Activated T-helper 1 cell treated with Interleukin-2 at 50 U/mL for 16 hours (primary cell): Measurements from ENCODE around the gene PPIG.
"Not testable (repeated sequence)": the region's sequence is repeated elsewhere in the genome, so short reads cannot be mapped to it uniquely, and the experiment has no call there.

ENCODE experiments used
- DNase-seq: peaks from one replicate; pipeline ENCODE4 v3.0.0-alpha.2; 2020; ENCODE audit warnings: low read depth

Gene PPIG

DNA sequence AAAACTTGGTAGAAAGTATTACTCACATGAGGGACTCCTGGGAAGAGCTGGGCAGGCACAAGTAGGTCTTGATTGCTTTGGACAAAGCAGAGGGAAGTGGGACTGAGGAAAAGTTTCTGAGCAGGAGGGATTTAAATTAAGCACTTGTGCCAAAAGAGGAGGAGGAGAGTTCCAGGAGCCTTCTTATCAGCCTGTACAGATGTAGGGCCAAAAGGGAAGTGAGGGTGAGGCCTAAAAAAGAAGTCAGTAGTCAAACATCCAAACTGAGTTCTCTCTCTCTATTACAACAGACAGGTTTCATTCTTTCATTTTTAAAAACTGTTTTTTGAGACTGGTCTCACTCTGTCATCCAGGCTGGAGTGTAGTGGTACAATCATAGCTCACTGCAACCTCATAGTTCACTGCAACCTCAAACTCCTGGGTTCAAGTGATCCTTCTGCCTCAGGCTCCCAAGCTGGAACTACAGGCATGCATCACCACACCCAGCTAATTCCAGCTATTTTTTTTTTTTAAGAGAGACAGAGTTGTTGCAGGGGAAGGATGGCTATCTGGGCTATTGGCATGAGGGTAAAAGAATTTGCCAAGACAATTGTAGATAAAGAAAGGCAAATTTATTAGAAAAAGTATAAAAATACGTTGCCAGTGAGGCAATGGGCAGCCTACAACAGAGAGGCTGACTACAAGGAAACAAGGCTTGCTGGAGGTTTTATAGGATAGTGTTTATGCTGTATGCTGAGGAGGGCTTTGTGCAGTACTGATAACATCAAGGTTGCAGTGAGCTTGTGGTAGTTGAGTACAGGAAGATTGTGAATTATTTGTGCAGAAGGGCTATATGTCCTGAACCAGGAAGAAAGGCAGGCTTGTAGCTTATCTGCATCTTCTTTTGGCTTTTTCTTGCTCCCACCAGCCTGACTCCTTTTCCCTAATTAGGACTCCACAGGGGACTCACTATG, 81.1 kb downstream of the PPIG start:
- no peak for DNase-seq

DNA sequence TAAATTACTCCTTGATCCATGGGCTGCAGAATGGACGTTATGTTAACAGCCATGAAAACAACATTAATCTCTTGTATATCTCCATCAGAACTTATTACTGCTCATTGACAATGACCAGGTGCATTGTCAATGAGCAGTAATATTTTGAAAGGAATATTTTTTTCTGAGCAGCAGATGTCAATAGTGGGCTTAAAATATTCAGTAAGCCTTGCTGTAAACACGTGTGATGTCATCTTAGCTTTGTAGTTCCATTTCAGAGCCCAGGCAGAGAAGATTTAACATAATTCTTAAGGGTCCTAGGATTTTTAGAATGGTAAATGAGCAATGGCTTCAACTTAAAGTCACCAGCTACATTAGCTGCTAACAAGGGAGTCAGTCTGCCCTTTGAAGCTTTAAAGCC, 83.4 kb downstream of the PPIG start:
- DNase-seq: no peak

DNA sequence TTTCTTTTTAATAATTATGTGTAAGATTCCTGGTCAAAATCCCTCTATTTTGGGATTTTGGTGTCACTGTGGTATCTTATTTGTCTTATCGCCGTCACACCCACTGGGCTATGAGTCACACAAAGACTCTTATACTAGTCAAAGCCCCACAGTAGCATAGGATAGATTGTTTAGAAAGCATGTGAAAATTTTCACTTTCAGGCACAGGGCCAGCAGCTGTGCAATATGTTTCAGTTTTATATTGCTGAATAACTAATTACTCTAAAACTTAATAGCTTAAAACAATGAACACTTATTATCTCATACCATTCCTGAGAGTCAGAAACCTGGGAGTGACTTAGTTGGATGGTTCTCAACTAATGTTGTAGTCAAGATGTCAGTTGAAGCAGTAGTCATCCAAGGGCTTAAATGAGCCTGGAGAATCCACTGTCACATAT, 86.1 kb downstream of the PPIG start:
- DNase-seq: no peak

DNA sequence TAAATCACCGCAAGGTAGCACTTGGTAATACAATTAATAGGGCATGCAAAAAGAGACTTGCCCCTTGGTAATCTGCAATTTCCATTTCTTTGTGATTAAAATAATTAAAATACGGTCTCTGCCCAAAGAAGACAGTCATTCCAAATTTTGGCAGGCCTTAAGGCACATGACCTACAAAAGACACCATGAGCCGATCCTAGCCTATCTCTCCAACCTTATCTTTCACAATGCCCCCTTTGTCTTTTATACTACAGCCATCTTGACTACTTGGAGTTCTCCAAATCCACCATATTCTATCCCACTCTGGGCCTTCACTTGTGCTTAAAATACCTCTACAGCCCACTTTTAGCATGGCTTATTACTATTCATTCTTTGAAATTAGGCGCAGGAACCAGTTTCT, 86.8 kb downstream of the PPIG start:
- DNase-seq: no peak

DNA sequence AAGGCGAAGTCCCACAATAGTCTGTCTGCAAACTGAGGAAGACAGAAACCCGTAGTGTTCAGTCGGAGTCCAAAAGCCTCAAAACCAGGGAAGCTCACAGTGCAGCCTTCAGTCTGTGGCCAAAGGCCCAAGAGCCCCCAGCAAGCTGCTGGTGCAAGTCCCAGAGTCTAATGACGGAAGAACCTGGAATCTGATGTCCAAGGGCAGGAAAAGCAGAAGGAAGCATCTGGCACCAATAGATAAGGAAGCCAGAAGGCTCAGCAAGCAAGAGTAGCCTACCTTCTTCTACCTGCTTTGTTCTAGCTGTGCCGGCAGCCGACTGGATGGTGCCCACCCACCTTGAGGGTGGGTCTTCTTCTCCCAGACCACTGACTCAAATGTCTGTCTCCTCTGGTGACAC, 88.3 kb downstream of the PPIG start:
- no peak for DNase-seq

DNA sequence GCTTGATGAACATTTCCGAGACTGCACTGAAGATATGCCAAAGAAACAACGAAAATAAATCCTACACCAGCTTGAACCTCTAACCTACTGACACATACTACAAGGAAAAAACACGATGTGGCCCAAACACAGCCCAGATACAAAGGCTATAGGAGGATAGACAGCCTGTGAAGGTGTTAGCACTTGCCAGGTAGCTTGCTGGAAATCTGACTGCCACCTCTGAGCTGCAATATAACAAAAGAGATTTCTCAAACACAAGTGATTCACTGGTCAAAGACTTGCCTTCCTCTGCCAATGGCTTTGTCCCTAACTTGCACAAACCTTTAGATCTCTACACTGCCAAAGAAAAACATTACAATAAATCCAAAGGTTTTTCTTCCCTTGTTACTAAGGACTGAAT, 89.0 kb downstream of the PPIG start:
- no peak for DNase-seq

DNA sequence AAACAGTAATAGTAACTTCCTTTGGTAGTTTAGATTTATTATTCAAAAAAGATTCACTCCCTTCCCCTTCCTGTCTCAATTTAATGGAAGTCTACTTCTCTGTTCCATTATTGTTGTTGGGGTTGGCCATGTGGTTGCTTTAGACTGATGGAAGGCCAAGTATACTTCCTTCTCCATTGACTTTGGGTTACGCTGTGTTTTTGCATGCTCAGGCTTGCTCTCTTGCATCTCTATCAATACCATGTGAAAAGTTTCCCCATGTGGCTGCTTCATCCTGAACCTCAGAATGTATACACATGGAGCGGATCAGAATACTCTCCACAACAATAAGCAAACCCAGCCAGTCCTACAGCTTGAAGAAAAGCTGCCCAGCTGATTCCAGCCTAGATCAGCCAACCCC, 89.8 kb downstream of the PPIG start:
- DNase-seq: no peak

DNA sequence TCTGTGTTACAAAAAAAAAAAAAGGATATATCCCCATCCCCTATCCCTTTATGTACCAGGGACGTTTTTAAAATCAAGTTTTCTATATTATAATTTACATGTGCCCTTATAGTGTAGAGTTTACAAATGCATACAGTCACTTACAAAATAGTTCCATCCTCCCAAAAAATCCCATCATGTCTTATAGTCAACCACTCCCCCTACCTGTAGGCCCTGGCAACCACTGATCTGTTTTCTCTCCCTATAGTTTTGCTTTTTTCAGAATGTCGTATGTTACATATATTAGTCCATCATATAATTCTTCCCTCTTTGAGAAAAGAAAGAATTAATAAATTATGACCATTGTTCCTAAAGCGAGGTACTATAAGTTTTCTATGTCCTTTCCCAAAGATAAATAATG, 92.2 kb downstream of the PPIG start:
- DNase-seq: no peak

DNA sequence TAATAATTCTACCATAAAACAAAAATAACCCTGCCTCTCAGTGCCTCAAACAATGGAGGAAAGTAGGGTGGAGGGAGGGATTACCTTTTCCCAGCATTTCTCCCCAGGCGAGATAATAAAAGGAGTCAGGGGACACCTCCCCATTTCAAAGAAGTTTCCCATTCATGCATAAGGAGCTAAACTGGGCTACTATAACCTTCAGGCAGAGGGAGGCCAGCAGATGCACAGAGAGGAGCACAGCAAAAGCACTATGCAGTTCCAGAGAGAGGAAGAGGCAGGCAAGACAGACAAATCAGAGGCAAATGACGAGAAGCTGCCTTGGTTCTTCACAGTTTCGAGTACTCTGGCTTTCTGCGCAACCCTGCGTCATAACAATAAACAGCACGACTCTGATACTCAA, 92.7 kb downstream of the PPIG start:
- DNase-seq: no peak

DNA sequence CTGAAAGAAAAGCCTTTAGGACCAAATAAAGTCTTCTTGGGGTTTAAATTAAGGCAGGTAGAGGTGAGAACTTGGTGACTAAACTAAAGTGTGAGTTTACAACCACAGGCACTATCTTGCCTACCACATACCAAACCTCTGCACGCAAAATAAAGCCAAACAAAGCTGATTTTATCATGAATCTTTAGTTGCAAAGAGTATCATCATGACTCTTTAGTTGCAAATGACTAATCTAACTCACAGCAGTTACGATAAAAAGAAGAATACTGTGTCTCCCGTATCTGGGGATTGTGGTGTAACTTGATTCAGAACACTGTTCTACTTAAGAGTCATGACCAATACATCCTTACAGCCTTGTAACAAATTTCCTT, 98.9 kb downstream of the PPIG start:
- no peak for DNase-seq

DNA sequence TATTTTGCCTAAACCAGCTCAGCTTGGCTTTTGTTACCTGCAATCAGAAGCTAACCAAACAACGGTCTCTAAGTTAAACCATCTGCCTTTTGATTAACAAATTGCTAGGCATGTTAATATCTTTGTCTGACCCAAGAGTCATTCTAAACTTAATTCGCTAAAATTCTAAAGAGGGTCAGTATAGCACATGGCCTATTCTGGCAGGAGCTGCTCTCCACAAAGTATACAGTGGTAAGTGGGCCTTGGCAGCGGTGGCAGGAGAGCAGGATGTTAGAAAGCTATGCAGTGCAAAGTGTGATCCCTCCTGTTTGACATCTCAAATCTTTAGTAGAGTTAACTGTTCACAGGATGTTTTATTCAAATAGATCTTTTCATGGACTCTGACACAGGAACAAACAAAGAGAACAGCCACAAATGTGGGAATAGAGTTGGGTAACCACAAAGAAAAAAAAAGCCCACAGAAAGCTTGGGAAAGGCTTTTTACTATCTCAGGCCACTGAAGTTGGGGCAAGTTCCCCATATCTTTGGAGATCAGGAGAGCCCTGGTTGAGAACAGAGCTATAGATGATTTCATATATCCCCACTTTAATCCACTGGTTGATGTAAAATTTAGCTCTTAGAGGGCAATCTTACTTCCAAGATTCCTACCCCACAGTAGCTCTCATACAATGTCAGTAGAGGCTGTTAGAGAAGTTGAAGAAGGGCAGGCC, 99.4 kb downstream of the PPIG start:
- DNase-seq: no peak

DNA sequence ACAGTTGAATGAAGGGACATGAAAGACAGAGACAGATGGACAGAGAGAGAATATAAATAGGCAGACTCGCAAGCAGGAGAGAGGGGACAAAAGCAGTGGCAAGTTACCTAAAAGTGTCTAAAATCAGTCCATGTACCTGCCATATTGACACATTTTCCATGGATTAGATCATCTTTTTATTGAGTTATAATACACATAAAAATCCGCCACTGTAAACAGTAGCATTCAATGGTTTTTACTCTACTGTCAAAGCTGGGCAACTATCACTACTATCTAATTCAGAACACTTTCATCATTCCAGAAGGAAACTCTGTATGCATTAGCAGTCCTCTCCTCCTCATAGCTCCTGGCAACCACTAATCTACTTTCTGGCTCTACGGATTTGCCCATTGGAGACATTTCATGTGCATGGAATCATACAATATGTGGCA, 100.0 kb downstream of the PPIG start:
- no peak for DNase-seq

DNA sequence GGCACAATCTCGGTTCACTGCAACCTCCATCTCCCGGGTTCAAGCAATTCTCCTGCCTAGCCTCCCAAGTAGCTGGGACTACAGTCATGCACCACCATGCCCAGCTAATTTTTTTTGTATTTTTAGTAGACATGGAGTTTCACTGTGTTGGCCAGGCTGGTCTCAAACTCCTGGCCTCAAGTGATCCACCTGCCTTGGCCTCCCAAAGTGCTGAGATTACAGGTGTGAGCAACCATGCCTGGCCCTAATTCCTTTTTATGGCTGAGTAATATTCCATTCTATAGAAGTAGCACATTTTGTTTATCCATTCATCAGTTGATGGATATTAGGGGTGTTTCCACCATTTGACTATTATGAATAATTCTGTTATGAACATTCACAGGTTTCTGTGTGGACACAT, 100.6 kb downstream of the PPIG start:
- DNase-seq: not testable (repeated sequence)

DNA sequence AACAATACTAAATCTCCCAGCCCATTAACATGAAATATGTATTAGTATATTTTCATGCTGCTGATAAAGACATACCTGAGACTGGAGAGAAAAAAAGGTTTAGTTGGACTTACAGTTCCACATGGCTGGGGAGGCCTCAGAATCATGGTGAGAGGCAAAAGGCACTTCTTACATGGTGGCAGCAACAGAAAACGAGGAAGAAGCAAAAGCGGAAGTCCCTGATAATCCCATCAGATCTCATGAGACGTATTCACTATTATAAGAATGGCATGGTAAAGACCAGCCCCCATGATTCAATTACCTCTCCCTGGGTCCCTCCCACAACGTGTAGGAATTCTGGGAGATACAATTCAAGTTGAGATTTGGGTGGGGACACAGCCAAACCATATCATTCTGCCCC, 102.7 kb downstream of the PPIG start:
- not testable (repeated sequence) for DNase-seq

DNA sequence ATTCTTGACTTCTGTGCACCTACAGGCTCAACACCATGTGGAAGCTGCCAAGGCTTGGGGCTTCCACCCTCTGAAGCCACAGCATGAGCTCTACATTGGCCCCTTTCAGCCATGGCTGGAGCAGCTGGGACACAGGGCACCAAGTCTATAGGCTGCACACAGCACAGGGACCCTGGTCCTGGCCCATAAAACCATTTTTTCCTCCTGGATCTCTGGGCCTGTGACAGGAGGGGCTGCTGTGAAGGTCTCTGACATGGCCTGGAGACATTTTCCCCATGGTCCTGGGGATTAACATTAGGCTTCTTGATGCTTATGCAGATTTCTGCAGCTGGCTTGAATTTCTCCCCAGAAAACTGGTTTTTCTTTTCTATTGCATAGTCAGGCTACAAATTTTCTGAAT, 103.8 kb downstream of the PPIG start:
- not testable (repeated sequence) for DNase-seq

DNA sequence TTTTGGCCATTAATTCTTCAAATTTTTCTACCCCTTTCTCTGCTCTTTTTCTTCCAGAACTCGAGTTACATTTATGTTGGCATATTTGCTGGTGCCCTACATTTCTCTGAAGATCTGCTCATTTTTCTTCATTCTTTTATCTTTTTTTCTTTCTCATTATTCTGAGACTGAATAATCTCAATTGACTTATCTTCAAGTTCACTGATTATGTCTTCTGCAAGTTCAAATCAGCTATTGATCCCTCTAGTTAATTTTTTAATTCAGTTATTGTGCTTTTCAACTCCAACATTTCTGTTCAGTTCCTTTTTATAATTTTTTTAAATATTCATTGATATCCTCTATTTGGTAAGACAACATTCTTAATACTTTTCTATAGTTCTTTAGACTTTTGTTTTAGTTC, 106.8 kb downstream of the PPIG start:
- no peak for DNase-seq
